GM10266 (cell line): ENCODE data around the gene ANKRD33.

Experiments used
- DNase-seq: peaks from one replicate; pipeline ENCODE4 v3.0.0; 2012; ENCODE audit errors: extremely low spot score
- CTCF ChIP-seq: IDR thresholded peaks from 2 replicates; pipeline ENCODE4 v1.5.1; 2012; ENCODE audit warnings: mild to moderate bottlenecking, low read depth; ENCODE audit not compliant: control insufficient read depth, insufficient read depth; ENCODE audit errors: missing control alignments

Gene ANKRD33

GRCh38 chr12:51915951-51916350 is 28.0 kb downstream of the ANKRD33 start:
- no peak for DNase-seq
- no peak for TF ChIP-seq CTCF

DNA sequence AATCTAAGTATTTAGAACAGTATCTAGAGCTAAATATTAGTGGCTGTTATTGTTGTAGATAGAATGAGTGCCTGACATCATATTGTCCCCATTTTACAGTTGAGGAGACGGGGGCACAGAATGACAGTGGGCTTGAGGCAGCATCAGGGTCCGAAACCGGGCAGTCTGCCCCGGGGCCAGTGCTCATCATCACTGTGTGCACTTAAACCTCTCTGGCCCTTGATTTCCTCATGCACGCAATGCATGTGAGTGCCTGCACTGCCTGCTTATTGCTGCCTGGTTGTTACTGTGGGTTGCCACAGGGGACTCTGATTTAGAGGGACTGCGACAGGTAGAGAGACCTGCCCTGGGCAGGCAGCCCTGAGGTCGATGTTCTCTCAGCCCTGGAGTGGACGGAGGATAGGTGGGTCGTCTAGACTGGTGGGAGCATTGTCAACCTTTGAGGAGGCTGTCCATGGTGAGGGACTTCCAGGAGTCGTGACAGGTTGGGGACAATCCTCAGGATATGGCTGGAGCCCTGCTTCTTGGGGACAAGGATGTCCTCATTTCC is 29.2 kb downstream of the ANKRD33 start:
- TF ChIP-seq CTCF: no peak
- no peak for DNase-seq

DNA sequence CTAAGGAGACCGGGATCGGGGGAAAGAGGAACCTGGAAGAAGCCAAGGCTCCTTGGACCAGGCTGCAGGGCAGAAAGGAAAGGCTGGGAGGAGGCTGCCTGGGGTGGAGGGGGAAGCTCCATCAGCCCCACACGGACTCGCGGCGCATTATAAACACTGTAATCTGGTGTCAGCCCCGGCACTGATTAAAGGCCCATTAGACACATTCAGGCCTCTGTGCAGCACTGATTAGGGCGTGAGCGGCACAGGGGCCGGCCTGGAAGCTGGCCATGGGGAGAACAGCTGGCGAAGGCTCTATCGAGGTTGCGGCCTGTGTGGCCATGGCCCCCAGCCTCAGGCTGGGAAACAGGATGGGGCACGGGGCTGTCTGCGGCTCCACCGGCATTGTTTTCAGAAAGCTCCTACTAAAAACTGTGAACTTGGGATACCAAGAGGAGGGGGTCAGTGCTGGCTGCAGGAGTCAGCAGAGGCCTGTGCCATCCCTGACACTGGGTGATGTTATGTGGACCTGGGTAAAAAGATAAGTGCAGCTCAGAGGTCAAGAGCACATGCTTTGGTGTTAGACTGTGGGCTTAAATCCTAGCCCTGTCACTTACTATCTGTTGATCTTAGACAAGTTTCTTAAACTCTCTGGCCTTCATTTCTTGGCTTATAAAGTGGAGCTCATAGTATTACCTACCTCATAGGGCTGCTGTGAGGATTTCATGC is 30.0 kb downstream of the ANKRD33 start:
- DNase-seq: no peak
- TF ChIP-seq CTCF: no peak

DNA sequence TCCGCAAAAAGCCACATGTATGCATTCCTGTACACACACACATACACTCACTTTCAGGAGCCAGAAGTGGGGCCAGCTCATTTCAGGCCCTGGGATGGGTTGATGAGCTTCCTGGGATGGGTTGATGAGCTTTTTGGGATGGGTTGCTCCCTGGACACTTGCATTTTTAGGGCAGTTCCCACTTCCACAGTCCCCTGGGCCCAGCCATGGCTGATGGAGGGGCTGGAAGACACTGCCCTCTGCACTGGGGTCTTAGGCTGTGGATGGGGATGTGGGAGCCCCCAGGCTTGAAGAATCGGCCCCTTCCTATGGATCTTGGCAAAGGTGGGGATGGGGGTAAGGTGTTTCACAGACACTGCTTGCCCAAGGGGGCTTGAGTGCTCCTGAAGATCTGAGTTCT is 32.1 kb downstream of the ANKRD33 start:
- no peak for TF ChIP-seq CTCF
- DNase-seq: no peak

GRCh38 chr12:51921017-51921725 is 33.3 kb downstream of the ANKRD33 start:
- no peak for DNase-seq
- no peak for TF ChIP-seq CTCF

- no peak for DNase-seq
- TF ChIP-seq CTCF: no peak
These were observed 34.2 kb downstream of the ANKRD33 start for GRCh38 chr12:51922146-51922545.
